ENCODE data around the gene MAP3K14.

The MAP3K14 gene

GRCh38 chr17:45357364-45357997 is 40.7 kb upstream of the MAP3K14 start:
- in situ Hi-C loops (cut with HindIII; ENCODE audit: low sequenced_read_pairs) = no loop called here
- TF ChIP-seq, protein P1, sequence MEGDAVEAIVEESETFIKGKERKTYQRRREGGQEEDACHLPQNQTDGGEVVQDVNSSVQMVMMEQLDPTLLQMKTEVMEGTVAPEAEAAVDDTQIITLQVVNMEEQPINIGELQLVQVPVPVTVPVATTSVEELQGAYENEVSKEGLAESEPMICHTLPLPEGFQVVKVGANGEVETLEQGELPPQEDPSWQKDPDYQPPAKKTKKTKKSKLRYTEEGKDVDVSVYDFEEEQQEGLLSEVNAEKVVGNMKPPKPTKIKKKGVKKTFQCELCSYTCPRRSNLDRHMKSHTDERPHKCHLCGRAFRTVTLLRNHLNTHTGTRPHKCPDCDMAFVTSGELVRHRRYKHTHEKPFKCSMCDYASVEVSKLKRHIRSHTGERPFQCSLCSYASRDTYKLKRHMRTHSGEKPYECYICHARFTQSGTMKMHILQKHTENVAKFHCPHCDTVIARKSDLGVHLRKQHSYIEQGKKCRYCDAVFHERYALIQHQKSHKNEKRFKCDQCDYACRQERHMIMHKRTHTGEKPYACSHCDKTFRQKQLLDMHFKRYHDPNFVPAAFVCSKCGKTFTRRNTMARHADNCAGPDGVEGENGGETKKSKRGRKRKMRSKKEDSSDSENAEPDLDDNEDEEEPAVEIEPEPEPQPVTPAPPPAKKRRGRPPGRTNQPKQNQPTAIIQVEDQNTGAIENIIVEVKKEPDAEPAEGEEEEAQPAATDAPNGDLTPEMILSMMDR (IDR thresholded peaks at IDR 0.05; ENCODE audit: low read depth, low read length) = no peak
- no peak for DNase-seq (ENCODE audit: low read depth, low spot score)
- no peak overlapping the region for H3K4me3 ChIP-seq (ENCODE audit: low read depth, low read length)

DNA sequence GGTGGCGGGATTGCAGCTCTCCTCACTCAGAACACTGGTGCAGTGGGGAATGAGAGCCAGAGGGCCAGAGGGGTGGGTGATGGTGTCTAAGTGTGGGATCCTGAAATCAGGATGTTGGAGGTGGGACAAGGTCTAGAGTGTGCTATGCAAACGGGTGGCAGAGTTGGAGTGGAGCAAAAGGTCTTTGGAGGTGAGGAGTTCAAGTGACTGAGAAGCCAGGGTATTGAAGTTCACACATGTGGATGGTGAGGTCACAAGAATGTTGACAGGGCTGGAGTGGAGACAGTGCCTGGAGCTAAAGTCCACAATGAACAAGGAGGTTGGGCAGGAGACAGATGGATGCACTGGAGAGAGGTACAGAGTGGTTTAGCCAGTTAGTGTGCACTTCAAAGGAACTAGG is 38.3 kb upstream of the MAP3K14 start:
- H3K4me3 ChIP-seq (ENCODE audit: low read depth, low read length) = no peak overlapping the region
- in situ Hi-C loops (cut with HindIII; ENCODE audit: low sequenced_read_pairs) = no loop called here
- no peak for DNase-seq (ENCODE audit: low read depth, low spot score)
- TF ChIP-seq, protein P1 (IDR thresholded peaks at IDR 0.05; ENCODE audit: low read depth, low read length) = no peak

DNA sequence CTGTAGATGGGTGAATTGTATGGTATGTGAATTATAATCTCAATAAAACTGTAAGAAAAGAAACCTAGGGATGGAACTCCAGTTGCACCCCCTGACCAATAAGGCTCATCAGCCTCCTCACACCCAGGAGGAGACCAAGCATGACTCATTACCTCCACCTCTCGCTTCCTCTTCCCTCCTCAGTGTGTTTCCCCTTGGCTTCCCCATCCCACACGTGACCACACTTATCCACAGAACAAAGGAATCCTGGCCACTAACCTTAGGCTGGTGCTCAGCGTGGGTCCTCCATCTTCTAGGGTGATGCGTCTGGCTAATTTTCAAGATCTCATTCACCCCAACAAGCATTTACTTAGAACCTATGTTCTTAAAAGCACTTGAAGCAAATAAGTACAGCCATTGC is 36.2 kb upstream of the MAP3K14 start:
- DNase-seq (ENCODE audit: low read depth, low spot score) = no peak
- H3K4me3 ChIP-seq (ENCODE audit: low read depth, low read length) = no peak overlapping the region
- TF ChIP-seq, protein P1 (IDR thresholded peaks at IDR 0.05; ENCODE audit: low read depth, low read length) = no peak
- in situ Hi-C loops (cut with HindIII; ENCODE audit: low sequenced_read_pairs) = no loop called here

DNA sequence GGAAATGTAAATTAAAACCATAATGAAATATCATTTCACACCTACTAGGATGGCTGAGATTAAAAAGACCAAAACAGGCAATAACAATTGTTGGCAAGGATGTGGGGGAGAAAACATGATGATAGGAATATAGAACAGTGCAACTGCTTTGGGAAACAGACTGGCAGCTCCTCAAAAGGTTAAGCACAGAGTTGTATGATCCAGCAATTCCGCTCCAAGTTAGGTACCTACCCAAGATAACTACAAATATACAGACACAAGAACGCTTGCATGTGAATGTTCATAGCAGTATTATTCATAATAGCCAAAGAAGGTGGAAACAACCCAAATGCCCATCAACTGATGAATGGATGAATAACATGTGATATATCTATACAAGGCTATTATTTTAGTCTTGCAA is 35.0 kb upstream of the MAP3K14 start:
- in situ Hi-C loops (cut with HindIII; ENCODE audit: low sequenced_read_pairs) = no loop called here
- no peak overlapping the region for H3K4me3 ChIP-seq (ENCODE audit: low read depth, low read length)
- DNase-seq (ENCODE audit: low read depth, low spot score) = no peak
- TF ChIP-seq, protein P1 (IDR thresholded peaks at IDR 0.05; ENCODE audit: low read depth, low read length) = no peak

DNA sequence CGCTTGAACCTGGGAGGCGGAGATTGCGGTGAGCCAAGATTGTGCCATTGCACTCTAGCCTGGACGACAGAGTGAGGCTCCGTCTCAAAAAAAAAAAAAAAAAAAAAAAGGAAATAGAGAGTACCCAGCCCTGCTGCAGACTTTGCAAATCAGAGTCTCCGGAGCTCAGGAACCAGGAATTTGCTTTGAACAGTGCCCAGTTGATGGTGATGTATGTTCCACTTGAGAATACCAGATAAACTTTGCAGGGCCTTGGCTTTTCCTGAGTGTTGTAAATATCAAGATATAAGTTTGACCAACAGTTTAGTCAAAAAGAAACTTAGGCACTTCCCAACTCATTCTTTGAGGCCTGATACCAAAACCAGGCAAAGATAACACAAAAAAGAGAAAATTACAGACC is 30.6 kb upstream of the MAP3K14 start:
- TF ChIP-seq, protein P1 (IDR thresholded peaks at IDR 0.05; ENCODE audit: low read depth, low read length) = no peak

DNA sequence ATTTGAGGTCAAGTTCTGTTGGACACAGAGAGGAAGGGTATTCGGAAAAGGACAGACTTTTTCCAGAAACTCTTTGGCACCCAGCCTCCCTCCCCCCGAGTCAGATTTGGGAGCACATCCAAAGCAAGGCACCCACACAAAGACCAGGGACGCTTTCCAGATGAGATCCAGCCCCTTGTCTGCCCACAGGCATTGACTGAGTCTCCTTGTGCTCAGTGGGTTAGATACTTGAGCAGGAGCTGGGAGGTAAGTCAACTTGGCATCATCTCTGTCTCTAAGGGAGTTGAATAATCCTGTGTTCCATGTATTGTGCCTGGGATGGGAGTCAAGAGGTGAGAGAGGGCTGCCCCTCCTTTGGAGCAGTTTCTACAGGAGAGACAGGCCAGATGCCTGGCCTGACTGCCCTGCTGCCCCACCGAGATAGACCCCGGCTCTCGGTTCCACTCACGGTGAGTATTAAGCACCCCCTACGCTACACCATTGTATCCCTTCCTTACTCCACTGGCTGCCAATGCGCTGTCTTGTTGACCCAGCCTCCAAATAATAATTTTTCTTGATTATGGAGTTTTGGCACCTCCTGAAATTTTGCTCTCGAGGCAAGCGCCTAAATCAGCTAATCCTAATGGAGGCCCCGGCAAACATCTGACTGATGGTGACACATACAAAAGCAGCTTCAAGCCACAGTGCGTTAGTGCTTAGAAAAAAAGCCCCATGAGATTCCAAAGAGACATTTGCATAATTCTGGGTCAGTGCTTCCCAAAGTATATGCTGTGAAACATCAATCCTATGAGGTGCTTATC is 29.6 kb upstream of the MAP3K14 start:
- in situ Hi-C loops (cut with HindIII; ENCODE audit: low sequenced_read_pairs) = no loop called here
- DNase-seq (ENCODE audit: low read depth, low spot score) = peak; percentile 20

More for the DNA sequence above, 30.6 kb upstream of the MAP3K14 start:
- in situ Hi-C loops (cut with HindIII; ENCODE audit: low sequenced_read_pairs) = no loop called here
- no peak overlapping the region for H3K4me3 ChIP-seq (ENCODE audit: low read depth, low read length)
- no peak for DNase-seq (ENCODE audit: low read depth, low spot score)

More for the DNA sequence above, 29.6 kb upstream of the MAP3K14 start:
- no peak overlapping the region for H3K4me3 ChIP-seq (ENCODE audit: low read depth, low read length)
- TF ChIP-seq, protein P1 (IDR thresholded peaks at IDR 0.05; ENCODE audit: low read depth, low read length) = no peak
